Right renal pelvis (tissue), 4 donors: Measurements from ENCODE around the gene MAML3. TPM values are rescaled to one million over a fixed set of nuclear protein-coding genes. Genes with fewer than 3 reads are reported as not detected.

Experiments used
- DNase-seq, 4 donors: peaks; one replicate each; pipeline ENCODE4 v3.0.0-alpha.2; 2013; ENCODE audit warnings: low read depth in 4 of 4, low spot score in 3 of 4, missing footprints in 1 of 4
- polyA plus RNA-seq, 4 donors: library from polyadenylated mRNA; unstranded; fragments of 120-200 nt; gene quantifications; one replicate each; pipeline ENCODE4 v1.2.1, GENCODE V29; 2013; ENCODE audit not compliant: insufficient read length in 4 of 4

Gene MAML3
- polyA plus RNA-seq, 4 donors: 17.4 to 19.8 (median 17.9) TPM

- DNase-seq: no peak
These were observed 245.1 kb downstream of the MAML3 start for GRCh38 chr4:139908636-139909437.

- DNase-seq: no peak
These were observed 246.8 kb downstream of the MAML3 start for GRCh38 chr4:139907001-139907809.

- DNase-seq: no peak
These were observed 248.5 kb downstream of the MAML3 start for GRCh38 chr4:139905489-139905888.

GRCh38 chr4:139904406-139904805 lies 249.6 kb downstream of the MAML3 start:
- no peak for DNase-seq

GRCh38 chr4:139903845-139904244 lies 250.1 kb downstream of the MAML3 start:
- no peak for DNase-seq

GRCh38 chr4:139902321-139903320 lies 251.4 kb downstream of the MAML3 start:
- peak in 1 of 4 donors; percentile 39 for DNase-seq

- DNase-seq: no peak
These were observed 252.3 kb downstream of the MAML3 start for GRCh38 chr4:139901531-139902320.

GRCh38 chr4:139900964-139901376 lies 253.0 kb downstream of the MAML3 start:
- no peak for DNase-seq

- DNase-seq: no peak
These were observed 254.6 kb downstream of the MAML3 start for GRCh38 chr4:139899346-139899745.

GRCh38 chr4:139898293-139898692 lies 255.7 kb downstream of the MAML3 start:
- no peak for DNase-seq

- DNase-seq: no peak
These were observed 257.8 kb downstream of the MAML3 start for GRCh38 chr4:139896091-139896604.

GRCh38 chr4:139893801-139894200 lies 260.2 kb downstream of the MAML3 start:
- DNase-seq: no peak

- no peak for DNase-seq
These were observed 260.8 kb downstream of the MAML3 start for GRCh38 chr4:139892973-139893736.

- no peak for DNase-seq
These were observed 263.2 kb downstream of the MAML3 start for GRCh38 chr4:139890816-139891215.

GRCh38 chr4:139889901-139890300 lies 264.1 kb downstream of the MAML3 start:
- DNase-seq: no peak

GRCh38 chr4:139889264-139889663 lies 264.7 kb downstream of the MAML3 start:
- DNase-seq: no peak

GRCh38 chr4:139887962-139888735 lies 265.8 kb downstream of the MAML3 start:
- DNase-seq: no peak

- no peak for DNase-seq
These were observed 266.6 kb downstream of the MAML3 start for GRCh38 chr4:139887376-139887802.
